ENCODE data around the gene TEX19. TPM values are rescaled to one million over a fixed set of nuclear protein-coding genes. Genes with fewer than 3 reads are reported as not detected.

Gene TEX19
- total RNA-seq, 1 experiment from 2014 or later: 0.24 TPM

- no peak overlapping the region for H2AFZ ChIP-seq
- no peaks in the 10 kb centered on the region for H3K9me3 ChIP-seq (ENCODE audit: insufficient read depth, low read depth)
- H3K36me3 ChIP-seq (ENCODE audit: low read depth): no peaks in the 10 kb centered on the region
- H3K4me3 ChIP-seq: no peak overlapping the region
- H3F3A ChIP-seq (ENCODE audit: insufficient read depth, low read depth): no peaks in the 10 kb centered on the region
- H3K79me2 ChIP-seq (ENCODE audit: low read depth): no peaks in the 10 kb centered on the region
- BruUV-seq (replicated peaks): no TSS peak
- H4K20me1 ChIP-seq (ENCODE audit: insufficient read depth): no peaks in the 10 kb centered on the region
- CTCF ChIA-PET: no interaction called here
- POLR2A ChIA-PET (ENCODE audit: unreplicated experiment): no interaction called here
- H3K27me3 ChIP-seq (ENCODE audit: insufficient read depth, low read depth): no peaks in the 10 kb centered on the region
- intact Hi-C loops (cut with micrococcal nuclease; ENCODE audit: unreplicated experiment): no loop called here
- no peaks in the 10 kb centered on the region for H3K9me2 ChIP-seq (ENCODE audit: insufficient read depth)
- H3K27ac ChIP-seq: no peak overlapping the region
- no peaks in the 10 kb centered on the region for H3K4me1 ChIP-seq (replicated peaks; ENCODE audit: insufficient read depth)
- TF ChIP-seq EZH2 (IDR thresholded peaks at IDR 0.05; ENCODE audit: low read depth): no peak
- TF ChIP-seq, protein P1, sequence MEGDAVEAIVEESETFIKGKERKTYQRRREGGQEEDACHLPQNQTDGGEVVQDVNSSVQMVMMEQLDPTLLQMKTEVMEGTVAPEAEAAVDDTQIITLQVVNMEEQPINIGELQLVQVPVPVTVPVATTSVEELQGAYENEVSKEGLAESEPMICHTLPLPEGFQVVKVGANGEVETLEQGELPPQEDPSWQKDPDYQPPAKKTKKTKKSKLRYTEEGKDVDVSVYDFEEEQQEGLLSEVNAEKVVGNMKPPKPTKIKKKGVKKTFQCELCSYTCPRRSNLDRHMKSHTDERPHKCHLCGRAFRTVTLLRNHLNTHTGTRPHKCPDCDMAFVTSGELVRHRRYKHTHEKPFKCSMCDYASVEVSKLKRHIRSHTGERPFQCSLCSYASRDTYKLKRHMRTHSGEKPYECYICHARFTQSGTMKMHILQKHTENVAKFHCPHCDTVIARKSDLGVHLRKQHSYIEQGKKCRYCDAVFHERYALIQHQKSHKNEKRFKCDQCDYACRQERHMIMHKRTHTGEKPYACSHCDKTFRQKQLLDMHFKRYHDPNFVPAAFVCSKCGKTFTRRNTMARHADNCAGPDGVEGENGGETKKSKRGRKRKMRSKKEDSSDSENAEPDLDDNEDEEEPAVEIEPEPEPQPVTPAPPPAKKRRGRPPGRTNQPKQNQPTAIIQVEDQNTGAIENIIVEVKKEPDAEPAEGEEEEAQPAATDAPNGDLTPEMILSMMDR (conservative IDR thresholded peaks at IDR 0.05): no peak
- no peak for DNase-seq
- H3K4me2 ChIP-seq: no peak overlapping the region
Observed at GRCh38 chr17:82327757-82328140, 31.3 kb upstream of the TEX19 start.

DNA sequence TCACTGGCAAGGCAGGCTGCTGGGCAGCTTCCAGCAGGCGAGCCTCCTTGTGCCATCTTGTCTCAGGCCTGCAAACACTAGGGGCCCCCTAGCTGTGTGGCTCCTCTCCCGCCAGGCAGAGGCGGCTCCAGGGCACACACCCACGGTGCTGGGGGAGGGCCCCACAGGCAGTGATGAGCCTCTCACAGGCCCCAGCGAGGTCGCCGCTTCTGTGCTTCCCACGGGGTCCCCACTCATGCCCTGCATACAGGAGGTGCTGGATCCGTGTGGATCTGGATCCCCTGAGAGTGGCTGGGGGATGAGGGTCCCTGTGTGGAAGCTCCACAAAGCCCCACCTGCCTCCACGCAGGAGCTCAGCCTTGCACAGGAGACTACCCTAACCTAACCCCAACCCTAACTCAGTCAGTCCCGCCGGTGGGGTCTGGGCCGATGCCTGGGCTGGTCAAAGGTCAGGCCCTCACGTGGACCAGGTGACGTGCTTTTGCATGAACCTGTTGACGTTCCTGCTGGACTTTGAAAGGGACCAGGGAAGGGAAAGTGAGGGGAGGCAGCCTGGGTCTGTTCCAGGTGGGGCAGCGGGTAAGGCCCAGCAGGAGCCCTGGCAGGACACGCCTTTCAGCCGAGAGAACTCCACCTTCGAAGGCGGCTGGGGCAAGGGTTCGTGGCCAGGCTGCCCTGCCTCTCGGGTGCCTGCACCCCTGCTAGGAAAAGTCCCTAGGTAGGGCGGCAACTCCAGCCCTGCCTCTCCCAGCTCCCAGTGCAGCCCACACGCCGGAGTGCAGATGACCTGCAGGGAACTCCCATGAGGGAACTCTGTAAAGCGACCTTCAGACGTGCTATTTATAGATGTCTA is 30.7 kb upstream of the TEX19 start:
- CTCF ChIA-PET: no interaction called here
- H3K27me3 ChIP-seq (ENCODE audit: insufficient read depth, low read depth): no peaks in the 10 kb centered on the region

GRCh38 chr17:82328994-82329507 is 30.0 kb upstream of the TEX19 start:
- no peak overlapping the region for H3K27ac ChIP-seq
- TF ChIP-seq, protein P1 (conservative IDR thresholded peaks at IDR 0.05): no peak
- no peak for TF ChIP-seq EZH2 (IDR thresholded peaks at IDR 0.05; ENCODE audit: low read depth)
- H3K9me2 ChIP-seq (ENCODE audit: insufficient read depth): no peaks in the 10 kb centered on the region
- H3K4me1 ChIP-seq (replicated peaks; ENCODE audit: insufficient read depth): no peaks in the 10 kb centered on the region
- no peaks in the 10 kb centered on the region for H3K79me2 ChIP-seq (ENCODE audit: low read depth)
- ChIA-PET CTCF (no interaction called here), POLR2A (ENCODE audit: unreplicated experiment) (no interaction called here)
- H3K4me3 ChIP-seq: no peak overlapping the region
- H3K4me2 ChIP-seq: no peak overlapping the region
- intact Hi-C loops (cut with micrococcal nuclease; ENCODE audit: unreplicated experiment): no loop called here
- no peaks in the 10 kb centered on the region for H3K27me3 ChIP-seq (ENCODE audit: insufficient read depth, low read depth)
- no TSS peak for BruUV-seq (replicated peaks)
- no peaks in the 10 kb centered on the region for H3F3A ChIP-seq (ENCODE audit: insufficient read depth, low read depth)
- no peaks in the 10 kb centered on the region for H4K20me1 ChIP-seq (ENCODE audit: insufficient read depth)
- no peak for DNase-seq
- no peaks in the 10 kb centered on the region for H3K36me3 ChIP-seq (ENCODE audit: low read depth)
- no peaks in the 10 kb centered on the region for H3K9me3 ChIP-seq (ENCODE audit: insufficient read depth, low read depth)
- no peak overlapping the region for H2AFZ ChIP-seq

More for the DNA sequence above, 30.7 kb upstream of the TEX19 start:
- Histone ChIP-seq H3K4me2 (no peak overlapping the region), H3K4me3 (no peak overlapping the region), H3K4me1 (replicated peaks; ENCODE audit: insufficient read depth) (no peaks in the 10 kb centered on the region), H3K36me3 (ENCODE audit: low read depth) (no peaks in the 10 kb centered on the region), H2AFZ (no peak overlapping the region), H3K9me3 (ENCODE audit: insufficient read depth, low read depth) (no peaks in the 10 kb centered on the region), H4K20me1 (ENCODE audit: insufficient read depth) (no peaks in the 10 kb centered on the region), H3K27ac (no peak overlapping the region), H3K79me2 (ENCODE audit: low read depth) (no peaks in the 10 kb centered on the region), H3K9me2 (ENCODE audit: insufficient read depth) (no peaks in the 10 kb centered on the region), H3F3A (ENCODE audit: insufficient read depth, low read depth) (no peaks in the 10 kb centered on the region)
- no peak for TF ChIP-seq EZH2 (IDR thresholded peaks at IDR 0.05; ENCODE audit: low read depth)
- TF ChIP-seq, protein P1 (conservative IDR thresholded peaks at IDR 0.05): no peak
- no TSS peak for BruUV-seq (replicated peaks)
- POLR2A ChIA-PET (ENCODE audit: unreplicated experiment): no interaction called here
- intact Hi-C loops (cut with micrococcal nuclease; ENCODE audit: unreplicated experiment): no loop called here
- DNase-seq: no peak
